ENCODE measurements around the gene BCCIP.

BCCIP gene

GRCh38 chr10:125878957-125879835 is 55.9 kb downstream of the BCCIP start:
- H3K9me3 Mint-ChIP-seq, result no peaks in the 10 kb centered on the region
- no peak overlapping the region for H3K4me3 Mint-ChIP-seq
- no peaks in the 10 kb centered on the region for H3K4me1 Mint-ChIP-seq
- DNase-seq (no peak), ATAC-seq (no peak)
- no peak overlapping the region for H3K27ac Mint-ChIP-seq
- peaks cover 45% of the 10 kb centered on the region for H3K36me3 Mint-ChIP-seq (ENCODE audit: low read depth)
- no peaks in the 10 kb centered on the region for H3K27me3 Mint-ChIP-seq

- no peak for ATAC-seq
- no peaks in the 10 kb centered on the region for H3K9me3 Mint-ChIP-seq
- H3K27me3 Mint-ChIP-seq, result no peaks in the 10 kb centered on the region
- H3K36me3 Mint-ChIP-seq (ENCODE audit: low read depth), result peaks cover 34% of the 10 kb centered on the region
- H3K27ac Mint-ChIP-seq, result no peak overlapping the region
- no peaks in the 10 kb centered on the region for H3K4me1 Mint-ChIP-seq
- no peak overlapping the region for H3K4me3 Mint-ChIP-seq
- DNase-seq, result no peak
Observed at GRCh38 chr10:125880719-125881118, 57.4 kb downstream of the BCCIP start.

GRCh38 chr10:125881192-125881591 is 57.8 kb downstream of the BCCIP start, which contains the start of gene DHX32:
DHX32 (minus strand) TSS chr10:125881292; CDS start chr10:125880824, 468 bp downstream.
- Mint-ChIP-seq H3K27me3 (no peaks in the 10 kb centered on the region), H3K4me1 (no peaks in the 10 kb centered on the region), H3K4me3 (no peak within 1 kb of the TSS), H3K27ac (no peak within 1 kb of the TSS), H3K9me3 (no peaks in the 10 kb centered on the region), H3K36me3 (ENCODE audit: low read depth) (peaks cover 29% of the 10 kb centered on the region)
- DNase-seq (no peak), ATAC-seq (no peak)

GRCh38 chr10:125882596-125882995 is 59.2 kb downstream of the BCCIP start:
- no peak overlapping the region for H3K27ac Mint-ChIP-seq
- no peak overlapping the region for H3K4me3 Mint-ChIP-seq
- no peaks in the 10 kb centered on the region for H3K9me3 Mint-ChIP-seq
- ATAC-seq (no peak), DNase-seq (no peak)
- no peaks in the 10 kb centered on the region for H3K27me3 Mint-ChIP-seq
- H3K36me3 Mint-ChIP-seq (ENCODE audit: low read depth), result peaks cover 20% of the 10 kb centered on the region
- no peaks in the 10 kb centered on the region for H3K4me1 Mint-ChIP-seq

DNA sequence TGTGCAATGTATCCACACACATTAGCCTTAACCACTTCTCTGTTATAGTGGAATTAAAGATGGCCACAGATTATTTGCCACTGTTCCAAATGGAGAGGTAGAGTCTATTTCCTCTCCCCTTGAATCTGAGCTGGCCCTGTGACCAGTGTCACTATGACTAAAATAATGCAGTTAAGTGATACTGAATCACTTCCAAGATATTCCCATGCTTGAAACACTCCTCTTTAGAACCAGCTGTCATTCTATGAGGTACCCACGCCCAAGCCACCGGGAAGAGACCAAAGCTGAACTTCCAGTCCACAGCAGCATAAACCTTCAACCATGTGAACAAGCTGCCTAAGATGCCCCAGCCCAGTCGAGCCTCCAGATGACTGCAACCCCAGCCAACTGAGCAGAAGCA is 59.9 kb downstream of the BCCIP start:
- H3K27me3 Mint-ChIP-seq, result no peaks in the 10 kb centered on the region
- ATAC-seq (no peak), DNase-seq (no peak)
- H3K4me3 Mint-ChIP-seq, result no peak overlapping the region
- peaks cover 14% of the 10 kb centered on the region for H3K36me3 Mint-ChIP-seq (ENCODE audit: low read depth)
- H3K9me3 Mint-ChIP-seq, result no peaks in the 10 kb centered on the region
- H3K27ac Mint-ChIP-seq, result no peak overlapping the region
- H3K4me1 Mint-ChIP-seq, result no peaks in the 10 kb centered on the region
